ENCODE data around the gene UTS2R.
A peak's percentile ranks its signal among the peaks of the same experiment; 100 is the strongest.

Gene UTS2R

DNA sequence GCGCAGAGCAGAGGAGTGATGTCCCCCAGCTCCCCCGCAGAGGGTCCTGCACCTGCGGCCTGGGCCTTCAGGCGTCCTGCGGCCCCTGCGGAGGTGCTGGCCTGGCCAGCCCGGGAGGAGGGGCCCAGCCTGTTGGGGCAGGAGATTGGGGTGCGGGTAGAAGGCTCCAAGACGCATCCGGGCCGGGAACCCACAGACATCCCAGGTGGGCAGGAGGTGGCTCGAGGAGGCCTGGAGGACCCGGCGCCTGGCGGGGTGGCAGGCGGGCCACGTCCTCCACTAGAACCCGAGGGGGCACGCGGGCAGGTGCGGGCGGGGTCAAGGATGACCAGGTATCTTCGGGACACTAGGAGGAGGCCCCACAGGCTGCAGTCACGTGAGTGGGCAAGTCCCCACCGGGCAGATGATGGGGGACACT, 37.4 kb upstream of the UTS2R start:
- Histone ChIP-seq H3K27me3 (replicated peaks) (peaks cover 21% of the 10 kb centered on the region), H3K4me3 (ENCODE audit: low read depth, low read length) (no peak overlapping the region), H3K36me3 (replicated peaks) (no peaks in the 10 kb centered on the region), H3K27ac (no peak overlapping the region)
- no peak for DNase-seq
- in situ Hi-C loops (cut with HindIII; ENCODE audit: low pct_ligation_motif_present, low sequenced_read_pairs) = loop anchor here (10.0 kb wide), 1 partner anchor 129 kb away; no protein-coding TSS in a partner anchor
- TF ChIP-seq, protein P1, sequence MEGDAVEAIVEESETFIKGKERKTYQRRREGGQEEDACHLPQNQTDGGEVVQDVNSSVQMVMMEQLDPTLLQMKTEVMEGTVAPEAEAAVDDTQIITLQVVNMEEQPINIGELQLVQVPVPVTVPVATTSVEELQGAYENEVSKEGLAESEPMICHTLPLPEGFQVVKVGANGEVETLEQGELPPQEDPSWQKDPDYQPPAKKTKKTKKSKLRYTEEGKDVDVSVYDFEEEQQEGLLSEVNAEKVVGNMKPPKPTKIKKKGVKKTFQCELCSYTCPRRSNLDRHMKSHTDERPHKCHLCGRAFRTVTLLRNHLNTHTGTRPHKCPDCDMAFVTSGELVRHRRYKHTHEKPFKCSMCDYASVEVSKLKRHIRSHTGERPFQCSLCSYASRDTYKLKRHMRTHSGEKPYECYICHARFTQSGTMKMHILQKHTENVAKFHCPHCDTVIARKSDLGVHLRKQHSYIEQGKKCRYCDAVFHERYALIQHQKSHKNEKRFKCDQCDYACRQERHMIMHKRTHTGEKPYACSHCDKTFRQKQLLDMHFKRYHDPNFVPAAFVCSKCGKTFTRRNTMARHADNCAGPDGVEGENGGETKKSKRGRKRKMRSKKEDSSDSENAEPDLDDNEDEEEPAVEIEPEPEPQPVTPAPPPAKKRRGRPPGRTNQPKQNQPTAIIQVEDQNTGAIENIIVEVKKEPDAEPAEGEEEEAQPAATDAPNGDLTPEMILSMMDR (IDR thresholded peaks at IDR 0.05; ENCODE audit: low read depth, low read length, missing control alignments) = no peak

GRCh38 chr17:82334622-82335394, 36.8 kb upstream of the UTS2R start:
- no peak for DNase-seq

DNA sequence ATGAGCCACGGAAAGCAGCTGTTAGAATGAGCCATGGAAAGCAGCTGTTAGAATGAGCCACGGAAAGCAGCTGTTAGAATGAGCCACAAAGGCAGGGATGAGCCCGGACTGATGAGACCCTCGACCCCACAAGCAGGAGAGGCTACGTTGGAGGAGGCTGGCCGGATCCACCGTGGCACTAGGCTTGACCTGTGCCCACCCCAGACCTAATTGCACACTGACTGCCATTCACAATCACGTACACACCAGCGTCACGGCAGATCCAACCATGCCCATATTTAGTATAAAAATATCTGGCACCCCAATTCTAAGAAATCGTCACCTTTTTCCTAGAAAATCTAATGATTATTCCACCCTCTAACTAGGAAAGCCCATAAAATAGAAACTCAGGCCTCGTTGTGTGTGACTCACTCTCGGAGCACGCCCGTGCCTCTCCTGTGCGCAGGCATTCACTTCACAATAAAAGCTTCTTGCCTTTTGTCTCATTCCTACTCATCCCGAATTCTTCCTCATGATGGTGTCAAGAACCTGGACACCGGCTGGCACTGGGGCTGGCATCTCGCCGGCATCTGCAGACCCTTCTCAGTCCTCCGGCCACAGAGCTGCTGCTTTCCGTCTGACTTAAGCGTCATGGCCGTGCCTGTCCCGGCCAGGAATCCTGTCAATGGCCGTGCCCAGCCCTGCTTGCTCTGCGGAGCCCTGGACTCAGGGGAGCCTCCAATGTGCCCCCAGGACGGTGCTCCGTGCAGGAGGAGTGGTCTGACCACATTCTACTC, 32.5 kb upstream of the UTS2R start:
- TF ChIP-seq, protein P1 (IDR thresholded peaks at IDR 0.05; ENCODE audit: low read depth, low read length, missing control alignments) = no peak
- no peaks in the 10 kb centered on the region for H3K36me3 ChIP-seq (replicated peaks)
- peak; percentile 72 for DNase-seq
- in situ Hi-C loops (cut with HindIII; ENCODE audit: low pct_ligation_motif_present, low sequenced_read_pairs) = loop anchor here (10.0 kb wide), 1 partner anchor 134 kb away; no protein-coding TSS in a partner anchor
- peak overlapping the region; percentile 29 for H3K4me3 ChIP-seq (ENCODE audit: low read depth, low read length)
- no peaks in the 10 kb centered on the region for H3K27me3 ChIP-seq (replicated peaks)
- H3K27ac ChIP-seq = no peak overlapping the region

More at GRCh38 chr17:82334622-82335394, 36.8 kb upstream of the UTS2R start:
- H3K4me3 ChIP-seq (ENCODE audit: low read depth, low read length) = peak overlapping the region; percentile 16
- no peak overlapping the region for H3K27ac ChIP-seq
- H3K27me3 ChIP-seq (replicated peaks) = peaks cover 21% of the 10 kb centered on the region
- no peaks in the 10 kb centered on the region for H3K36me3 ChIP-seq (replicated peaks)
- in situ Hi-C loops (cut with HindIII; ENCODE audit: low pct_ligation_motif_present, low sequenced_read_pairs) = loop anchor here (10.0 kb wide), 1 partner anchor 130 kb away; no protein-coding TSS in a partner anchor
- TF ChIP-seq, protein P1 (IDR thresholded peaks at IDR 0.05; ENCODE audit: low read depth, low read length, missing control alignments) = no peak

DNA sequence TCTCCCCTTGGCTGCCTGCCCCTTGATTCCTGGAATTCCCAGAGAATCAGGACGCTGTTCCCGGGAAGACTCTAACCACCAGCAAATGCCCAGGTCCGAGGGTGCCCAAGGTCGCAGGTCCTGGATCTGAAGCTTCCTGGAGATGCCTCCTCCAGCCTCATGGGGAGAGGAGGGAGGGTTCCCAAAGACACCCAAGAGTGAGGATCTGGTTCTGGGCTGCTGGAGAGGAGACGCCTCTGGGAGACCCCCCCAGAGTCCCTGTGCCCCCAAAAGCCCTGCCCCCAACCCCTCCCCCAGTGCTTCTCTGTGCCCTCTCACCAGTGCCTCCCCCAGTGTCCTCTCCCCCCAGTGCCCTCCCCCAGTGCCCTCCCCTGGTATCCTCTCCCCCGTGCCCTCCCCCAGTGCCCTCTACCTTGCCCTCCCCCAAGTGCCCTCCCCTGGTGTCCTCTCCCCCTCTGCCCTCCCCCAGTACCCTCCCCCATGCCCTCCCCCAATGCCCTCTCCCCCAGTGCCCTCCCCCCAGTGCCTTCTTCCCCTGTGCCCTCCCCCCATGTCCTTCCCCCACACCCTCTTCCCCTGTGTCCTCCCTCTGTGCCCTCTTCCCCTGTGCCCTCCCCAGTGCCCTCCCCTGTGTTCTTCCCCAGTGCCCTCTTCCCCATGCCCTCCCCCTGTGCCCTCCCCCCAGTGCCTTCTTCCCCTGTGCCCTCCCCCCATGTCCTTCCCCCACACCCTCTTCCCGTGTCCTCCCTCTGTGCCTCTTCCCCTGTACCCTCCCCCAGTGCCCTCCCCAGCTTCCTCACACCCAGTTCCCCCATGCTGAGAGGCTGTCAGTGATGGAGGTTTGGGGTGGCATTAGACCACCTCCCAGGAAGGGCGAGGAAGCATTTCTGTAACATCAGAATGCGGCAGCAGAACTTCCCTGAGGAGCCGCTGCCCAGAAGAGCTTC, 31.7 kb upstream of the UTS2R start:
- TF ChIP-seq, protein P1 (IDR thresholded peaks at IDR 0.05; ENCODE audit: low read depth, low read length, missing control alignments) = no peak
- Histone ChIP-seq H3K27me3 (replicated peaks) (no peaks in the 10 kb centered on the region), H3K4me3 (ENCODE audit: low read depth, low read length) (peak overlapping the region; percentile 29), H3K27ac (no peak overlapping the region), H3K36me3 (replicated peaks) (no peaks in the 10 kb centered on the region)
- in situ Hi-C loops (cut with HindIII; ENCODE audit: low pct_ligation_motif_present, low sequenced_read_pairs) = loop anchor here (10.0 kb wide), 2 partner anchors 75 to 135 kb away; partner anchors contain the start of genes HEXD and OGFOD3
- DNase-seq = no peak

DNA sequence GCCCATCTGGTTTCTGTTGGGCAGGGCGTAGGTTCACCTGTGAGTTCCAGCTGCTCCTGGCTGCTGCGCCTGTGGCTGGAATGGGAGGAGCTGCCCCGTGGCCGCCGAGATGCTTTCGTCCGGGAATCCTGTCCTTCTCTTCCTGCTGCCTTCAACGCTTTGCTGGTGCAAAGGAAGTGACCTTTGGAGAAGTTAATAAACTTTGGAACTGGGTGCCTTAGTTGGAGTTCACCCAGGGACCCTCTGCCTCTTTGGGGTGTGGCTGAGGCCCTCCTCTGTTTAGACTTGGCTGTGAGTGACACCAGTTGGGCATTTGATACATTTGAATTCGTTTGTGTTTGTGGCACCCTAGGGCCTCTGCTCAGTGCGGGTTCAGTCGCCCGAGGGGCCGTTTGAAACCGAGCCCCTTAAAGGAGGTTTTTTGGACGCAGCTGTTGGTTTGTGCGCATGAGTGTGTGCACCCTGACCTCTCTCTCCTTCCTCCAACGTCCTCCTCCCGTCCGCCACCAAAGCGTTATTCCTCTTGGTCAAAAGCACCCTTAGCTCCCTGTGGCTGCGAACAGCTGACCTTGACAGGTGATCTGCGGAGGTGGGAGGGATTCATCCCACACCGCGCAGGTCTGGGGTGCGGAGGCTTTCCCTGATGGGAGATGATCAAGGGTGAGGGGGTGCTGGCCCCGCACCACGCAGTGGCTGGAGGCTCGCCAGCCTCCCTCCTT, 29.0 kb upstream of the UTS2R start:
- in situ Hi-C loops (cut with HindIII; ENCODE audit: low pct_ligation_motif_present, low sequenced_read_pairs) = loop anchor here (10.0 kb wide), 1 partner anchor 72 kb away; the partner anchor contains the start of genes HEXD and OGFOD3
- no peaks in the 10 kb centered on the region for H3K36me3 ChIP-seq (replicated peaks)
- H3K4me3 ChIP-seq (ENCODE audit: low read depth, low read length) = no peak overlapping the region
- no peak for DNase-seq
- TF ChIP-seq, protein P1 (IDR thresholded peaks at IDR 0.05; ENCODE audit: low read depth, low read length, missing control alignments) = no peak
- no peak overlapping the region for H3K27ac ChIP-seq
- H3K27me3 ChIP-seq (replicated peaks) = no peaks in the 10 kb centered on the region

Measured in brain microvascular endothelial cell (primary cell).